Measurements from ENCODE around the gene CCDC182.

GRCh38 chr17:57706761-57707160, 38.3 kb downstream of the CCDC182 start:
- TF ChIP-seq CTCF (IDR thresholded peaks at IDR 0.05 in 8 of 11, conservative IDR thresholded peaks at IDR 0.05 in 3 of 11) (no peak), POLR2A (IDR thresholded peaks at IDR 0.05) (no peak)

Measured in spleen (tissue), 7 donors.